Ovary (tissue), 9 donors: ENCODE data around the gene EEFSEC. TPM values are rescaled to one million over a fixed set of nuclear protein-coding genes. Genes with fewer than 3 reads are reported as not detected.
A peak's percentile ranks its signal among the peaks of the same experiment; 100 is the strongest.

ENCODE experiments used
- DNase-seq, 5 donors: peaks; one replicate each; pipeline ENCODE4 v3.0.0-alpha.2; 2019 to 2020
- H3K27ac ChIP-seq, 2 donors: fragments of 200-600 bp; one replicate each; pipeline versions ENCODE4 v1.5.1 to v1.8.0; 2019 to 2022
- H3K27me3 ChIP-seq: fragments of 200-600 bp; one replicate; pipeline ENCODE4 v1.8.0; 2022
- H3K36me3 ChIP-seq: fragments of 200-600 bp; sonication (generic); one replicate; pipeline ENCODE4 v1.5.1; 2019
- H3K4me1 ChIP-seq: one replicate; pipeline ENCODE4 v1.8.1; 2013; ENCODE audit warnings: mild to moderate bottlenecking, moderate library complexity; ENCODE audit not compliant: insufficient read depth
- H3K4me3 ChIP-seq: fragments of 200-600 bp; sonication (generic); one replicate; pipeline ENCODE4 v1.5.1; 2017
- H3K9me3 ChIP-seq, 2 donors: fragments of 200-600 bp in 1 of 2; sonication (generic) in 1 of 2; one replicate each; pipeline versions ENCODE4 v1.5.1 to v1.8.1; 2013 to 2019; ENCODE audit warnings: mild to moderate bottlenecking in 1 of 2, moderate library complexity in 1 of 2
- EP300 ChIP-seq: sonication (generic); formaldehyde crosslinking; IDR thresholded peaks from one replicate; pipeline ENCODE4 v1.6.1; 2017; ENCODE audit warnings: antibody characterized with exemption
- POLR2A ChIP-seq: fragments of 450-650 bp; IDR thresholded peaks from one replicate; pipeline ENCODE4 v1.6.1; 2017; ENCODE audit warnings: antibody characterized with exemption, mild to moderate bottlenecking, moderate library complexity
- WGBS, 3 donors: extraction: QIAGEN DNeasy Blood & Tissue Kit in 1 of 3; methylation state at CpG; one replicate each; pipeline versions ENCODE4 v1.1.5 to v1.1.7; 2013 to 2017; 5-methylcytosine and 5-hydroxymethylcytosine counted together
- intact Hi-C, 4 donors: fragments of 100-400 bp; cut with DNase I; formaldehyde crosslinking; loops; one replicate each; pipeline versions ENCODE4 v1.11.0 to v1.15.1; 2022 to 2023
- polyA plus RNA-seq, 2 donors: library from polyadenylated mRNA; stranded (reverse); fragments of 200-250 nt in 1 of 2; fragments of 350-450 nt in 1 of 2; fragmentation: Illumina TruSeq in 1 of 2; extraction: RNeasy Lipid Tissue Mini Kit (QIAGEN cat#74804) in 1 of 2; gene quantifications; one replicate each; pipeline ENCODE4 v1.2.3, GENCODE V29; 2013 to 2014
- total RNA-seq, 7 donors: library from RNA; depleted of rRNA in 2 of 7; stranded (reverse); fragments of >200 nt in 2 of 7; fragmentation: NEBNext Ultra II Directional in 3 of 7; extraction: Animal tissue kit (Norgen Biotek cat#: 25700) in 3 of 7; gene quantifications; one replicate each; pipeline versions ENCODE4 v1.1.0 to v1.2.4, GENCODE V29; 2016 to 2023
- TF ChIP-seq, protein P1 (sequence below), 3 donors: fragments of 450-650 bp in 2 of 3; fragments of 200-600 bp in 1 of 3; IDR thresholded peaks; one replicate each; pipeline versions ENCODE4 v1.5.1 to v1.8.0; 2016 to 2022; ENCODE audit warnings: antibody characterized with exemption in 3 of 3, mild to moderate bottlenecking in 1 of 3
- donor health status: DM: no; HTN: no; CAD: no; lungs with moderate emphysema.
- donor health status: DM: no; HTN: no; CAD: no.
- donor health status: Bipolar disorder and iron deficiency.
- donor health status: DM: yes; HTN: yes; CAD: no.
- donor health status: DM: no; HTN: no; CAD: no.
- donor health status: DM: yes; HTN: yes; CAD: no.

EEFSEC gene
- total and polyA plus RNA-seq, 9 donors, result 6.8 to 21.0 (median 15.4) TPM

DNA sequence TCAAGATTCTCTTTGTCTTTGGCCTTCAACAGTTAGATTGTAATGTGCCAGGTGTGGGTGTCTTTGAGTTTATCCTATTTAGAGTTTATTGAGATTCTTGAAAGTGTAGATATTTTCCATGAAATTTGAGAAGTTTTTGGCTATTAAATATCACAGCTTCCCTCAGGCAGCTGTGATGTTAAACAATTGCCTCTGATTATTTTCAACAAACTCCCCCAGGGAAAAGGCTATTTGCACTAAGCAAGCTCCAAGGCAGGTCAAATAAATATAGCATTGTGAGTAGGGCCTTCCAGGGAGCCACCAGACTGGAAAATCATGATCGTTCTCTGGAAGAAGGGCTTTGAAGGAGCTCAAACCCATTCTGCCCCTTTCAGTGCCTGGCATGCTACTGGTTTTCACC lies 107.0 kb downstream of the EEFSEC start:
- 88 to 96% (median 96%) methylated on average over 1 of the region's 1 CpG for WGBS, 3 donors
- DNase-seq, result no peak
- Histone ChIP-seq H3K27ac (no peak overlapping the region), H3K9me3 (no peaks in the 10 kb centered on the region), H3K27me3 (no peaks in the 10 kb centered on the region), H3K36me3 (no peaks in the 10 kb centered on the region), H3K4me1 (peaks cover 8% of the 10 kb centered on the region), H3K4me3 (no peak overlapping the region)
- intact Hi-C loops, result no loop called here
- no peak for TF ChIP-seq POLR2A
- TF ChIP-seq EP300, result no peak
- TF ChIP-seq, protein P1, sequence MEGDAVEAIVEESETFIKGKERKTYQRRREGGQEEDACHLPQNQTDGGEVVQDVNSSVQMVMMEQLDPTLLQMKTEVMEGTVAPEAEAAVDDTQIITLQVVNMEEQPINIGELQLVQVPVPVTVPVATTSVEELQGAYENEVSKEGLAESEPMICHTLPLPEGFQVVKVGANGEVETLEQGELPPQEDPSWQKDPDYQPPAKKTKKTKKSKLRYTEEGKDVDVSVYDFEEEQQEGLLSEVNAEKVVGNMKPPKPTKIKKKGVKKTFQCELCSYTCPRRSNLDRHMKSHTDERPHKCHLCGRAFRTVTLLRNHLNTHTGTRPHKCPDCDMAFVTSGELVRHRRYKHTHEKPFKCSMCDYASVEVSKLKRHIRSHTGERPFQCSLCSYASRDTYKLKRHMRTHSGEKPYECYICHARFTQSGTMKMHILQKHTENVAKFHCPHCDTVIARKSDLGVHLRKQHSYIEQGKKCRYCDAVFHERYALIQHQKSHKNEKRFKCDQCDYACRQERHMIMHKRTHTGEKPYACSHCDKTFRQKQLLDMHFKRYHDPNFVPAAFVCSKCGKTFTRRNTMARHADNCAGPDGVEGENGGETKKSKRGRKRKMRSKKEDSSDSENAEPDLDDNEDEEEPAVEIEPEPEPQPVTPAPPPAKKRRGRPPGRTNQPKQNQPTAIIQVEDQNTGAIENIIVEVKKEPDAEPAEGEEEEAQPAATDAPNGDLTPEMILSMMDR (IDR thresholded peaks at IDR 0.05), result no peak

DNA sequence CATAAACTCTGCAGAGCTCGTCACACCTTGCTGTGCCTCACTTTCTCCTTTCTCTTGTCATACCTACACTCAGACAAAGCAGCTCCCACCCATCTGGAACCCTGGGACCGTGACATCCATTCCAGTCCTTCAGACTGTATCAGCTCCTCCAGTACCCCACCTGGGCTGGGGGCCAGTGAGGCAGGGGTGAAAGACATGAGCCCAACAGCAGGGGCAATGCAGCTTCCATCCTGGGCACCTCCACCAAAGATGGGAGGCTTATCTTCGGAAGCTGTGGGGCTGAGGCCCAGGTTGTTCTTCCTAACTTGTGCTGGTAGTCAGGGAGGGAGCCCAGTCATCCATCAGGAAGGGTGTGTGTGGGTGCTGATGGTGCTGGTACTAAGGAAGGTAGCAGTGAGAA lies 109.2 kb downstream of the EEFSEC start:
- H3K4me1 ChIP-seq, result peaks cover 8% of the 10 kb centered on the region
- TF ChIP-seq, protein P1 (IDR thresholded peaks at IDR 0.05), result no peak
- no peak for TF ChIP-seq POLR2A
- no peak for TF ChIP-seq EP300
- H3K36me3 ChIP-seq, result no peaks in the 10 kb centered on the region
- intact Hi-C loops, result no loop called here
- no peak for DNase-seq
- no peaks in the 10 kb centered on the region for H3K27me3 ChIP-seq
- no peak overlapping the region for H3K4me3 ChIP-seq
- no peak overlapping the region for H3K27ac ChIP-seq
- 95 to 97% (median 96%) methylated on average over 3 of the region's 3 CpGs for WGBS, 3 donors
- H3K9me3 ChIP-seq, result no peaks in the 10 kb centered on the region

GRCh38 chr3:128263118-128263517 lies 109.8 kb downstream of the EEFSEC start:
- TF ChIP-seq, protein P1 (IDR thresholded peaks at IDR 0.05), result no peak
- TF ChIP-seq POLR2A, result no peak
- TF ChIP-seq EP300, result no peak
- WGBS, 3 donors, result 58 to 69% (median 63%) methylated on average over 8 of the region's 8 CpGs

GRCh38 chr3:128263946-128264345 lies 110.7 kb downstream of the EEFSEC start:
- no peak overlapping the region for H3K27ac ChIP-seq
- H3K9me3 ChIP-seq, result no peaks in the 10 kb centered on the region
- H3K4me3 ChIP-seq, result no peak overlapping the region
- WGBS, 3 donors, result 38 to 45% (median 44%) methylated on average over 6 of the region's 6 CpGs
- intact Hi-C loops, result no loop called here
- peak in 3 of 5 donors; percentile 53 to 62 (median 54) for DNase-seq
- no peaks in the 10 kb centered on the region for H3K36me3 ChIP-seq
- peaks cover 8% of the 10 kb centered on the region for H3K4me1 ChIP-seq
- no peak for TF ChIP-seq POLR2A
- TF ChIP-seq, protein P1 (IDR thresholded peaks at IDR 0.05), result no peak
- no peak for TF ChIP-seq EP300
- no peaks in the 10 kb centered on the region for H3K27me3 ChIP-seq

More at GRCh38 chr3:128263118-128263517, 109.8 kb downstream of the EEFSEC start:
- no peak for DNase-seq
- no peak overlapping the region for H3K4me3 ChIP-seq
- H3K27ac ChIP-seq, result peak overlapping the region in 1 of 2 donors; percentile 28
- no peaks in the 10 kb centered on the region for H3K27me3 ChIP-seq
- intact Hi-C loops, result no loop called here
- H3K4me1 ChIP-seq, result peaks cover 8% of the 10 kb centered on the region
- no peaks in the 10 kb centered on the region for H3K36me3 ChIP-seq
- H3K9me3 ChIP-seq, result no peaks in the 10 kb centered on the region
